Measurements from ENCODE around the gene ZNF587. TPM values are rescaled to one million over a fixed set of nuclear protein-coding genes. Genes with fewer than 3 reads are reported as not detected.

ZNF587 gene
- total RNA-seq, 1 donor from 2014 or later = 36.8 TPM

GRCh38 chr19:57907394-57907793, 57.7 kb downstream of the ZNF587 start:
- H3K27ac Mint-ChIP-seq (ENCODE audit: unreplicated experiment) = no peak overlapping the region
- H3K27me3 Mint-ChIP-seq (ENCODE audit: unreplicated experiment) = peaks cover 2% of the 10 kb centered on the region
- no peak for DNase-seq (ENCODE audit: low spot score)
- no peaks in the 10 kb centered on the region for H3K9me3 Mint-ChIP-seq (ENCODE audit: unreplicated experiment)
- no peak overlapping the region for H3K4me3 Mint-ChIP-seq (ENCODE audit: unreplicated experiment)
- H3K4me1 Mint-ChIP-seq (ENCODE audit: unreplicated experiment) = no peaks in the 10 kb centered on the region
- H3K36me3 Mint-ChIP-seq (ENCODE audit: low read depth, unreplicated experiment) = peaks cover 32% of the 10 kb centered on the region
- no peak for TF ChIP-seq CTCF (IDR thresholded peaks at IDR 0.05; ENCODE audit: unreplicated experiment)

DNA sequence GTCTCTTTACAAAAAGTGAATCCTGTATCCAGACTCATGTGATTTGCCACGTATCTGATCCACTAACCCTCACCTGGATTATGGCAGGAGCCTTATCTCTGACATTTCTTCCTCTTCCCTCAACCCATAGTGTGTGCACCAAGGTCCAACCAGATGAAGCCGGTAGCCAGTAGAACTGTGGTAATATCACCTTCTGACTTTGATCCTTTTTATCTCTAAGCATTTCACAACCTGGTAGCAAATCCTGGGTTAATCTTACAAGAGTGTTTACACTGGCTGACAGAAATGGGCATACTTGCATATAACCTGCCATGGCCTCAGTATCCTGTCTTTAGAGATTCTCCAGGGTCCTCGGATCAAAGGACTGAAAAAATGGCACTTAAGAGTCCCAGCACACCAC, 64.9 kb downstream of the ZNF587 start:
- H3K27me3 Mint-ChIP-seq (ENCODE audit: unreplicated experiment) = peaks cover 5% of the 10 kb centered on the region
- peaks cover 37% of the 10 kb centered on the region for H3K36me3 Mint-ChIP-seq (ENCODE audit: low read depth, unreplicated experiment)
- no peak for TF ChIP-seq CTCF (IDR thresholded peaks at IDR 0.05; ENCODE audit: unreplicated experiment)
- H3K27ac Mint-ChIP-seq (ENCODE audit: unreplicated experiment) = no peak overlapping the region
- DNase-seq (ENCODE audit: low spot score) = no peak
- peaks cover 17% of the 10 kb centered on the region for H3K4me1 Mint-ChIP-seq (ENCODE audit: unreplicated experiment)
- H3K9me3 Mint-ChIP-seq (ENCODE audit: unreplicated experiment) = no peaks in the 10 kb centered on the region
- H3K4me3 Mint-ChIP-seq (ENCODE audit: unreplicated experiment) = peak overlapping the region; percentile 75

Other genes with a start within 250 kb of the ZNF587 start
- gene ZNF530, start 250.0 kb upstream of the ZNF587 start, total RNA-seq (ENCODE audit: unreplicated experiment) = 7.2 TPM
- 37.5 TPM for gene ZNF134, start 235.6 kb upstream of the ZNF587 start, total RNA-seq (ENCODE audit: unreplicated experiment)
- gene ZNF211, start 216.7 kb upstream of the ZNF587 start, total RNA-seq (ENCODE audit: unreplicated experiment) = 31.1 TPM
- 0.74 TPM for gene ZSCAN4, start 180.9 kb upstream of the ZNF587 start, total RNA-seq (ENCODE audit: unreplicated experiment)
- gene ZNF551, start 167.9 kb upstream of the ZNF587 start, total RNA-seq (ENCODE audit: unreplicated experiment) = 11.6 TPM
- gene ZNF154, start 140.7 kb upstream of the ZNF587 start, total RNA-seq (ENCODE audit: unreplicated experiment) = 23.2 TPM
- 12.2 TPM for gene ZNF671, start 122.2 kb upstream of the ZNF587 start, total RNA-seq (ENCODE audit: unreplicated experiment)
- 22.6 TPM for gene ZNF776, start 103.0 kb upstream of the ZNF587 start, total RNA-seq (ENCODE audit: unreplicated experiment)
- gene ZNF586, start 80.2 kb upstream of the ZNF587 start, total RNA-seq (ENCODE audit: unreplicated experiment) = 19.6 TPM
- gene ZNF552, start 34.9 kb upstream of the ZNF587 start, total RNA-seq (ENCODE audit: unreplicated experiment) = 7.0 TPM
- gene ZNF587B, start 19.6 kb upstream of the ZNF587 start, total RNA-seq (ENCODE audit: unreplicated experiment) = 24.5 TPM
- gene ZNF814, start 39.2 kb downstream of the ZNF587 start, total RNA-seq (ENCODE audit: unreplicated experiment) = 22.3 TPM
- gene ZNF417, start 66.7 kb downstream of the ZNF587 start, total RNA-seq (ENCODE audit: unreplicated experiment) = 16.7 TPM
- 14.0 TPM for gene ZNF418, start 85.5 kb downstream of the ZNF587 start, total RNA-seq (ENCODE audit: unreplicated experiment)
- 10.4 TPM for gene ZNF256, start 97.8 kb downstream of the ZNF587 start, total RNA-seq (ENCODE audit: unreplicated experiment)
- gene C19orf18, start 124.7 kb downstream of the ZNF587 start, total RNA-seq (ENCODE audit: unreplicated experiment) = 1.8 TPM
- gene ZNF606, start 153.0 kb downstream of the ZNF587 start, total RNA-seq (ENCODE audit: unreplicated experiment) = 22.3 TPM
- not detected for gene ZSCAN1, start 184.2 kb downstream of the ZNF587 start, total RNA-seq (ENCODE audit: unreplicated experiment)
- 1.1 TPM for gene ZNF135, start 209.4 kb downstream of the ZNF587 start, total RNA-seq (ENCODE audit: unreplicated experiment)
- gene ZSCAN18, start 248.4 kb downstream of the ZNF587 start, total RNA-seq (ENCODE audit: unreplicated experiment) = 47.7 TPM